OCI-LY3 (cell line): ENCODE measurements around the gene CFAP54.

Source experiments
- CTCF ChIP-seq: fragments of 200-600, 300-600 bp; sonication (generic); IDR thresholded peaks from 2 replicates; pipeline ENCODE4 v1.5.1; 2014; ENCODE audit warnings: antibody characterized with exemption, low read length, low read depth
- EZH2phosphoT487 ChIP-seq: fragments of 200-600 bp; shearing (Covaris generic); IDR thresholded peaks from 2 replicates; pipeline ENCODE4 v1.6.1; 2018; ENCODE audit warnings: antibody characterized with exemption, mixed run types, low read depth

- TF ChIP-seq EZH2phosphoT487 (no peak), CTCF (no peak)
These were observed 276.9 kb downstream of the CFAP54 start for GRCh38 chr12:96766232-96766631.
